ENCODE measurements around the gene MBTPS1. TPM values are rescaled to one million over a fixed set of nuclear protein-coding genes. Genes with fewer than 3 reads are reported as not detected.

The MBTPS1 gene
- total and polyA plus RNA-seq, 9 of the 15 experiments (the other 6 are each of a cell fraction or from before 2014, with no cell fraction given), result 2.8 to 57.6 (median 43.8) TPM

DNA sequence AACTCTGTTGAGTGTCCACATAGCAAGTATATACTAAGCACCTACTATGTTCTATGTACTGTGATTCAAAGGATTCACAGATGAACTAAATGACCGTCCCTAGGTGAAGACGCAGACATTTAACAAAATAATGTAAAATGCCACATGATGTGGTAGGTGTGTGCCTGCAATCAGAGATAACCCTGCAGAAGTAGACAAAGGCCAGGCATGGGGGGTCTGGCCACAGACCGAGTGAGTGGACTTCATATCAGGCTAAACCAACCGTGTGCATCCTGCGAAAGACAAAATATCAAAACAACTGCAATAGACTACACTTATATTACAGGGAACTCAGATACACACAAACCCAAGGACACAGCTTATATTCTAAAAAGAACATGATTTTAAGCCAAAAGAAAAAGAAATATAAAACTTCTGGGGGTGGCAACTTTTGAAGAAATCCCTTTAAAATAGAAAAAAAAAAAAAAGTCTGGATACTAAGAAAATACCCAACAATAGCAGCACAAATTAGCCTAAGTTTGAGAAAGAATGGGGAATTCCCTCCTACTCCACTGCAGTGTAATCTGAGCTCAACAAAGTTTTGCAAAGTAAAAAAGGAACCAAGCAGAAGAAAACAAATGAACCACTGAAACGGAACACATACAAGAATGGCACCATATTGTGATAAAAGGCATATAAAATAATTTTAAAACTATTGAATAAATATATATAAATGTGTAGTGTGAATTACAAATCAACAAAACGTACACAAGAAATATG, 16.0 kb upstream of the MBTPS1 start (continued):
- TF ChIP-seq, protein P1, sequence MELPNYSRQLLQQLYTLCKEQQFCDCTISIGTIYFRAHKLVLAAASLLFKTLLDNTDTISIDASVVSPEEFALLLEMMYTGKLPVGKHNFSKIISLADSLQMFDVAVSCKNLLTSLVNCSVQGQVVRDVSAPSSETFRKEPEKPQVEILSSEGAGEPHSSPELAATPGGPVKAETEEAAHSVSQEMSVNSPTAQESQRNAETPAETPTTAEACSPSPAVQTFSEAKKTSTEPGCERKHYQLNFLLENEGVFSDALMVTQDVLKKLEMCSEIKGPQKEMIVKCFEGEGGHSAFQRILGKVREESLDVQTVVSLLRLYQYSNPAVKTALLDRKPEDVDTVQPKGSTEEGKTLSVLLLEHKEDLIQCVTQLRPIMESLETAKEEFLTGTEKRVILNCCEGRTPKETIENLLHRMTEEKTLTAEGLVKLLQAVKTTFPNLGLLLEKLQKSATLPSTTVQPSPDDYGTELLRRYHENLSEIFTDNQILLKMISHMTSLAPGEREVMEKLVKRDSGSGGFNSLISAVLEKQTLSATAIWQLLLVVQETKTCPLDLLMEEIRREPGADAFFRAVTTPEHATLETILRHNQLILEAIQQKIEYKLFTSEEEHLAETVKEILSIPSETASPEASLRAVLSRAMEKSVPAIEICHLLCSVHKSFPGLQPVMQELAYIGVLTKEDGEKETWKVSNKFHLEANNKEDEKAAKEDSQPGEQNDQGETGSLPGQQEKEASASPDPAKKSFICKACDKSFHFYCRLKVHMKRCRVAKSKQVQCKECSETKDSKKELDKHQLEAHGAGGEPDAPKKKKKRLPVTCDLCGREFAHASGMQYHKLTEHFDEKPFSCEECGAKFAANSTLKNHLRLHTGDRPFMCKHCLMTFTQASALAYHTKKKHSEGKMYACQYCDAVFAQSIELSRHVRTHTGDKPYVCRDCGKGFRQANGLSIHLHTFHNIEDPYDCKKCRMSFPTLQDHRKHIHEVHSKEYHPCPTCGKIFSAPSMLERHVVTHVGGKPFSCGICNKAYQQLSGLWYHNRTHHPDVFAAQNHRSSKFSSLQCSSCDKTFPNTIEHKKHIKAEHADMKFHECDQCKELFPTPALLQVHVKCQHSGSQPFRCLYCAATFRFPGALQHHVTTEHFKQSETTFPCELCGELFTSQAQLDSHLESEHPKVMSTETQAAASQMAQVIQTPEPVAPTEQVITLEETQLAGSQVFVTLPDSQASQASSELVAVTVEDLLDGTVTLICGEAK (IDR thresholded peaks at IDR 0.05), result 0 out of 2 replicates have a peak, but pooled peaks have one; percentile 38
- TF ChIP-seq, protein P1 (CRISPR knock-in tag; IDR thresholded peaks at IDR 0.05), result no peak
- peak in 1 of 2 experiments; percentile 23; a peak in 1 of 4 replicates for TF ChIP-seq KDM1A (IDR thresholded peaks at IDR 0.05)
- no peak for TF ChIP-seq POLR2A (conservative IDR thresholded peaks at IDR 0.05)
- TF ChIP-seq MEF2A (IDR thresholded peaks at IDR 0.05; ENCODE audit: control insufficient read depth, low read depth, low read length), result no peak
- TF ChIP-seq CBX8 (IDR thresholded peaks at IDR 0.05; ENCODE audit: borderline replicate concordance, extremely low read depth, low read depth, low read length, poor library complexity, severe bottlenecking), result no peak
- TF ChIP-seq ERF (CRISPR knock-in tag; IDR thresholded peaks at IDR 0.05), result no peak
- TF ChIP-seq, protein P2, sequence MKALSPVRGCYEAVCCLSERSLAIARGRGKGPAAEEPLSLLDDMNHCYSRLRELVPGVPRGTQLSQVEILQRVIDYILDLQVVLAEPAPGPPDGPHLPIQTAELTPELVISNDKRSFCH (CRISPR knock-in tag; IDR thresholded peaks at IDR 0.05), result no peak
- TF ChIP-seq, protein P2 (tag; IDR thresholded peaks at IDR 0.05), result 0 out of 2 replicates have a peak, but pooled peaks have one; percentile 51
- peak; percentile 67 for TF ChIP-seq NCOR1 (IDR thresholded peaks at IDR 0.05)
- no peak for TF ChIP-seq ZBTB7A (IDR thresholded peaks at IDR 0.05; ENCODE audit: borderline replicate concordance, control insufficient read depth, low read depth, low read length)
- TF ChIP-seq CBFA2T3 (IDR thresholded peaks at IDR 0.05), result peak; percentile 90
- TF ChIP-seq, protein P3, sequence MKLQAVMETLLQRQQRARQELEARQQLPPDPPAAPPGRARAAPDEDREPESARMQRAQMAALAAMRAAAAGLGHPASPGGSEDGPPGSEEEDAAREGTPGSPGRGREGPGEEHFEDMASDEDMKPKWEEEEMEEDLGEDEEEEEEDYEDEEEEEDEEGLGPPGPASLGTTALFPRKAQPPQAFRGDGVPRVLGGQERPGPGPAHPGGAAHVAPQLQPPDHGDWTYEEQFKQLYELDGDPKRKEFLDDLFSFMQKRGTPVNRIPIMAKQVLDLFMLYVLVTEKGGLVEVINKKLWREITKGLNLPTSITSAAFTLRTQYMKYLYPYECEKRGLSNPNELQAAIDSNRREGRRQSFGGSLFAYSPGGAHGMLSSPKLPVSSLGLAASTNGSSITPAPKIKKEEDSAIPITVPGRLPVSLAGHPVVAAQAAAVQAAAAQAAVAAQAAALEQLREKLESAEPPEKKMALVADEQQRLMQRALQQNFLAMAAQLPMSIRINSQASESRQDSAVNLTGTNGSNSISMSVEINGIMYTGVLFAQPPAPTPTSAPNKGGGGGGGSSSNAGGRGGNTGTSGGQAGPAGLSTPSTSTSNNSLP (IDR thresholded peaks at IDR 0.05; ENCODE audit: borderline replicate concordance, low read depth, low read length), result 0 out of 2 replicates have a peak, but pooled peaks have one; percentile 16
- TF ChIP-seq, protein P4, sequence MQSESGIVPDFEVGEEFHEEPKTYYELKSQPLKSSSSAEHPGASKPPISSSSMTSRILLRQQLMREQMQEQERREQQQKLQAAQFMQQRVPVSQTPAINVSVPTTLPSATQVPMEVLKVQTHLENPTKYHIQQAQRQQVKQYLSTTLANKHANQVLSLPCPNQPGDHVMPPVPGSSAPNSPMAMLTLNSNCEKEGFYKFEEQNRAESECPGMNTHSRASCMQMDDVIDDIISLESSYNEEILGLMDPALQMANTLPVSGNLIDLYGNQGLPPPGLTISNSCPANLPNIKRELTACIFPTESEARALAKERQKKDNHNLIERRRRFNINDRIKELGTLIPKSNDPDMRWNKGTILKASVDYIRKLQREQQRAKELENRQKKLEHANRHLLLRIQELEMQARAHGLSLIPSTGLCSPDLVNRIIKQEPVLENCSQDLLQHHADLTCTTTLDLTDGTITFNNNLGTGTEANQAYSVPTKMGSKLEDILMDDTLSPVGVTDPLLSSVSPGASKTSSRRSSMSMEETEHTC (IDR thresholded peaks at IDR 0.05), result peak; percentile 19; the same call in 1 of the 2 replicates
- peak; percentile 33; the same call in 1 of the 2 replicates for TF ChIP-seq NFIC (IDR thresholded peaks at IDR 0.05)
